HG03196 (cell line): Measurements from ENCODE around the gene PTPRC.

Experiments used
- ATAC-seq: cut with Tn5 transposase; IDR thresholded peaks from one replicate; pipeline ENCODE4 v1.9.1; 2021; ENCODE audit not compliant: unreplicated experiment

PTPRC gene

GRCh38 chr1:198672124-198672523 lies 33.3 kb downstream of the PTPRC start:
- ATAC-seq: no peak

- ATAC-seq: no peak
These were observed 35.2 kb downstream of the PTPRC start for GRCh38 chr1:198674009-198674408.

- no peak for ATAC-seq
These were observed 37.4 kb downstream of the PTPRC start for GRCh38 chr1:198676253-198676652.

GRCh38 chr1:198677027-198677426 lies 38.2 kb downstream of the PTPRC start:
- ATAC-seq: no peak

- ATAC-seq: no peak
These were observed 39.0 kb downstream of the PTPRC start for GRCh38 chr1:198677871-198678270.

- ATAC-seq: no peak
These were observed 39.5 kb downstream of the PTPRC start for GRCh38 chr1:198678301-198678836.

- peak; percentile 30 for ATAC-seq
These were observed 40.1 kb downstream of the PTPRC start for GRCh38 chr1:198678901-198679329.

- ATAC-seq: no peak
These were observed 40.8 kb downstream of the PTPRC start for GRCh38 chr1:198679535-198680173.

- ATAC-seq: no peak
These were observed 41.5 kb downstream of the PTPRC start for GRCh38 chr1:198680174-198680875.

- ATAC-seq: no peak
These were observed 42.4 kb downstream of the PTPRC start for GRCh38 chr1:198681252-198681651.

- ATAC-seq: peak; percentile 96
These were observed 43.3 kb downstream of the PTPRC start for GRCh38 chr1:198681831-198682759.

- ATAC-seq: no peak
These were observed 44.0 kb downstream of the PTPRC start for GRCh38 chr1:198682850-198683249.

- no peak for ATAC-seq
These were observed 44.6 kb downstream of the PTPRC start for GRCh38 chr1:198683449-198683848.

GRCh38 chr1:198686069-198686728 lies 47.4 kb downstream of the PTPRC start:
- no peak for ATAC-seq

- ATAC-seq: no peak
These were observed 48.6 kb downstream of the PTPRC start for GRCh38 chr1:198687429-198687828.

GRCh38 chr1:198691063-198691462 lies 52.2 kb downstream of the PTPRC start:
- ATAC-seq: no peak

- ATAC-seq: no peak
These were observed 54.5 kb downstream of the PTPRC start for GRCh38 chr1:198693321-198693720.

- ATAC-seq: no peak
These were observed 55.7 kb downstream of the PTPRC start for GRCh38 chr1:198694542-198694941.

- no peak for ATAC-seq
These were observed 57.4 kb downstream of the PTPRC start for GRCh38 chr1:198696211-198696610.

- ATAC-seq: no peak
These were observed 60.6 kb downstream of the PTPRC start for GRCh38 chr1:198699167-198700015.
